HG03175 (cell line): ENCODE measurements around the gene E2F6.
A peak's percentile ranks its signal among the peaks of the same experiment; 100 is the strongest.

Experiments
- ATAC-seq: cut with Tn5 transposase; IDR thresholded peaks from one replicate; pipeline ENCODE4 v1.9.1; 2021; ENCODE audit warnings: mild to moderate bottlenecking, moderate library complexity; ENCODE audit not compliant: unreplicated experiment

Gene E2F6

GRCh38 chr2:11459816-11460215 is 6.1 kb downstream of the E2F6 start:
- ATAC-seq: no peak

- ATAC-seq: no peak
These were observed 7.2 kb downstream of the E2F6 start for GRCh38 chr2:11458753-11459152.

DNA sequence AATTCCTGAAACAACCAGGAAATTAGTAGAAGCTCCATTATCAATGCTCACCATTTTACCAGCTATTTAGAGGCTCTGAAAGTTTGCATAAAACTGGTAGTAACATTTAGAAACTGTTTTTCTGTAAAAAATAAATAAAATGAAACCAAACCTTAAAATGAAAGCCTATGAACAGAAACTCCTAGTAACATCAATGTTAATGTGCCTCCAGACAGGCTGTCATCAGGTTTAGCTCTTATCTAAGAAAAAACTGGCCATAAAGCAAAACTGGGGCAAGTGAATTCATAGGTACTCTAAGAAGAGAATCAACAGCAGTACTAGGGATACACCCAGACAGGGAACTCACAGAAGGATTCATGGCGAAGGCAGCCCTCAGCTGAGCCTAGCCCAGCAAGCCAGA is 8.0 kb downstream of the E2F6 start:
- no peak for ATAC-seq

- ATAC-seq: no peak
These were observed 9.7 kb downstream of the E2F6 start for GRCh38 chr2:11456251-11456650.

DNA sequence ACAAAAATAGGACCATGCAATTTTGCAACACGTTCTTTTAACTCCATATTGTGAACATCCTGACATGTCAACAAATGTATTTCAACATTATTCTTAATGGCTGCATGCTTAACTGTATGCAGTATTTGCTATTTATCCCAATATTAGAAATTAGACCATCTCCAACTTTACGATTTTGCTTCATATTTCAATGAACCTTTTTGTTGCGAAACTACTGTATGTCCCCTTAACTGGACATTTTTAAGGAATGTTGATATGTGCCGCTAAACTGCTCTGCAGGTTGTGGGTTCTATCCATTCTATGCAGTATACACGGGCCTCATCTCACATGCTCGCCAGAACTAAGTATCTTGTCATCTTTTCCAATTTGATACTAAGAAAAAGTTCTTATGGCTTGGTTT is 11.1 kb downstream of the E2F6 start:
- ATAC-seq: no peak

- ATAC-seq: no peak
These were observed 15.2 kb downstream of the E2F6 start for GRCh38 chr2:11450791-11451190.

GRCh38 chr2:11446733-11447248 is 19.2 kb downstream of the E2F6 start:
- peak; percentile 56 for ATAC-seq

GRCh38 chr2:11444737-11445136 is 21.2 kb downstream of the E2F6 start:
- ATAC-seq: no peak

GRCh38 chr2:11438555-11439080 is 27.3 kb downstream of the E2F6 start:
- ATAC-seq: no peak

GRCh38 chr2:11437602-11438001 is 28.4 kb downstream of the E2F6 start:
- no peak for ATAC-seq

- ATAC-seq: no peak
These were observed 30.9 kb downstream of the E2F6 start for GRCh38 chr2:11435036-11435435.

GRCh38 chr2:11434443-11434842 is 31.5 kb downstream of the E2F6 start:
- ATAC-seq: no peak

DNA sequence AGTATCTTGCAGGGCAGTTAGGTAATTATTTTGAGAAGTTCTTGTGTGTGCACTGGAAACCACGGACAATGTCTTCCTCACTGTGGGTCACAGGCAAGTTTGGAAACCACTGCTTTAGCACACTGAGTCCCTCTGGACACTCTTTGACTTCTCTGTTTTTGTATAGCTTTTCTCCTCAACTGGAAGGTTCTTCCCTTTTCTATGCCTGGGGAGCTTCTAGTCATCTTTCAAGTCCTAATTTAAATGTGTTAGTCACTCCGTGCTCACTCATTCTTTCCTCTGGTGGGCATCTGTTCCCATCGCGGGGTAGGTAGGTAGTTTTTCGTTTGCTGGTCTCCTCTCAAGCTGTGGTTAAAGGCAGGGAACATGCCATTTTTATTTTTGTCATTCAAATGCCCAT is 32.1 kb downstream of the E2F6 start:
- no peak for ATAC-seq

DNA sequence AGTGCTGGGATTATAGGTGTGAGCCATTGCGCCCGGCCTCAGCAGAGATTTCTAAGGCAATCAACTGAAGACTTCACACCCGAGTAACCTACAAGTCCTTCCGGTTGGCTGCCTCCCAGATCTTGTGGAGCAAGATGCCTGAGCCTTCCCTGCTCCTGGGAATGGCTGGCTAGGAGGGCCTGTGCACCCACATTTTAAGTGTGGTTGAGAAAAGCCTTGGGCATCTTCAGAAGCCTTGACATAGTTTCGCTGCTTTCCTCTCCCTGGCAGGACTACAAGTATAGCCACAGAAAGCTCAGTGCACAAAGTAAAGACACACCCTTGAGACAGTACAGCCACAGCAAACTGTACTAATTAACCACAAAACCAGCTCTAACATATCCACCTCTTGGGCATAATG is 35.2 kb downstream of the E2F6 start:
- no peak for ATAC-seq

GRCh38 chr2:11427224-11427623 is 38.7 kb downstream of the E2F6 start:
- ATAC-seq: no peak

DNA sequence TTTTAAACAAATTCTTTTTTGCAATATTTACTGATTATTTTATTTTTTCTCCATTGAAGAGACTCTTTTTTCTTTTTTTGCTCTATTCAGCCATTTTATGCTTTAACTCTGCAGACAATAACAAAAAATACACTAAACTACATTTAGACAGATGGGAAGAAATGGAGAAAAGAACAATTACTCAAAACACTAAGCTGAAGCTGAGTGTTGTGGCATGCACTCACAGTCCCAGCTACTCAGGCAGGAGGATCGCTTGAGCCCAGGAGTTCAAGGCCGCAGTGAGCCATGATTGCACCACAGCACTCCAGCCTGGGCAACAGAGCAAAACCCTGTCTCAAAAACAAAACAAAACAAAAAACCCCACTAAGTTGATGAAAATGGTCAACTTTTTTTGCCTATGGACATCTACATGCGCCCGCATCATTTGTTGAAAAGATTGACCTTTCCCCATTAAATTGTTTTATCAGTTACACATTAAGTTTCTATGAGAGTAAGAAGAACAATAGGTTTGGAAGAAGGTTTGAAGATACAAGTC is 43.0 kb downstream of the E2F6 start:
- no peak for ATAC-seq

GRCh38 chr2:11422491-11422865 is 43.5 kb downstream of the E2F6 start:
- no peak for ATAC-seq

- no peak for ATAC-seq
These were observed 44.0 kb downstream of the E2F6 start for GRCh38 chr2:11421863-11422490.

GRCh38 chr2:11420671-11421070 is 45.3 kb downstream of the E2F6 start:
- ATAC-seq: no peak

DNA sequence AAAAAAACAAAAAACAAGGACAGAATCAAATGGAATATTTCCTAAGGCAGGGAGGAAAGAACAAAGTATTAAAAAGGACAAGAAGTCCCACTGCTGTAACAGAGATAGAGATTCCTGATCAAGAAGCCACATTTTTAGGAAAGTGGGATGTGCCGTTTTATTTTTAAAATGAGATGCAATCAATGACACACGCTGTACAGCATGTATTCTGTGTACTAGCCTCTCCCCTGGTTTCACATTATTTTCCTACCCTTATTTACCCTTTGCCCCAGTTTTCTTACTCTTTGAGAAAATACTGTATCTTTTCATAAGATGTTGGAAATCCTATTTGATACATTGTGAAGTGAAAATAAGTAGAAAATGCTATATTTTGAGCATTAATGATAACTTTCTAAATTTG is 45.8 kb downstream of the E2F6 start:
- no peak for ATAC-seq

DNA sequence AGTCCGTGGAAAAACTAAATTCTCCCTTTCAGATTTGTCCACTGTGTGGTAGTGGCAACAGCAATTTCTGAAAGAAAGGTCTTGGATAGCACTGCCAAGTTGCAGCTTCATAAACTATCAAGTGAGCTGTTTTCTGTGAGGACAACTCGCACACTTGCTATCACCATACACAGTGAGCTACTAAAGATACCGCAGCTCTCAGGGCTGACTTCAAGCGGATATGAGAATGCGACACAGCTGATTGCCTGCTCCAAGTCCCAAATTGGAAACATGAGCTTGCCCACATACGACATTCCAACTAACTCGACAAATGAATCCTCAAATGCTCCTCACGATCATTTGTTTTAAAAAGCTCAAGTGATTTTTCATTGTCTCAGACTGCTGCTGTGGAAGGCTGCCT is 46.2 kb downstream of the E2F6 start:
- ATAC-seq: no peak

DNA sequence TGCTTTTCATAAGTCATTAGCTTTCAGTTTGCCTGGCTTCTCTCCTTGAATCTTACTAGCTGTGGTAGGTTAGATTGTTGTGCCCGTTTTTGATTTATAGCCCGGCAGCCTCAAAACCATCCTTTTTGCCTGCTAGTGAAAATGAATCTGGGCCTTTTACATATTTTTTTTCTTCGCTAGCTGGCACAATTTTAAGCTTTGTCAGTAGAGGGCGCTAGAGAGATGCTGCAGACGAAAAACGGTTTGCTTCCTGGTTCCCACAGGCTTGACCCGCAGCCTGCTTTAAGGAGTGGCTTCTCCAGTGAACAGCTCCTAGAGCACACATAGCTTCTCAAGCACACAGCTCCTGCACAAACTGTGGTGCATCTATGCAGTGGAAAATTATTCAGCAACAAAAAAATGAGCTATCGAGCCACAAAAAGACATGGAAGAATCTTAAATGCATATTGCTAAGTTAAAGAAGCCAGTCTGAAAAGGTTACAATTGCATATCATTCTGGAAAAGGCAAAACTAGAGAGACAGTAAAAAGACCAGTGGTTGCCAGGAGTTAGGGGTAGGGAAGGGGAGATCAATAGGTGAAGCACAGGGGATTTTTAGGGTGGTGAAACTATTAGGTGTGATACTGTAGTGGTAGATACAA is 47.9 kb downstream of the E2F6 start:
- ATAC-seq: no peak
